Measurements from ENCODE around the gene FNDC3B.

FNDC3B gene

DNA sequence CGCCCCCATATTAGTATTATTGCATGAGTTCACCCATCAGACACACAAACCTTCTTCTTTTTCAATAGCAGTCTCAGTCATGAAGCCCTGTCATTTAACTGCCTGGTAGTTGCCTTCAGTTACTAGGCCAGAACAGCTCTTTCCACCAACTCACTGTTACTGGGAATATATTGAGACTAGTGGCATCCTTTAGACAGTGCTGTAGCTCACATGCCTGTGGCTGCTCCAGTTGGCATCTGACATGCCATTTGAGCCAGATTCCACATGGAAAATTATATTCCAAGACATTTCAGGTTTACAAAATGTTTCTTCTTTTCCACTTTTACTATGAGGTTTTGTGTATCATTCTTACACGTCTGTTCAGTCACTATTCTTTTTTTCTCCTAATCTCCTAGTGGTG, 262.8 kb downstream of the FNDC3B start:
- DNase-seq = no peak

DNA sequence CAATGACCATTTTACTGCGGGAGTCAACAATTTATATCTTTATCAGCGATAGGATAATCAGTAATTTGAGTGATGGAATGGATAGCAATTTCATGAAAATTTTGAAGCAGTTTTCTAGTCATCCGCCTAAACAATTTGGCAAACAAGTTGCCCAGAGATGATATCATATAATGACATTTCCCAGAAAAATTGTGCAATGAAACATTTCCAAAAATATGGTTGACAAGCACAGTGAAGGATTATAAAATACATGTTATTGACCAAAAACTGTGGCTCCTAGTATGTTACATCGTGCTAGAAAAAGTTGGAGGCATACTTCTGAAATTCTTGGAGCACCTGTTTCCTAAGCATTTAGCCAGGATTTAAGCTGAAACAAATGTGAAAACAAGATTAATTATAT, 263.8 kb downstream of the FNDC3B start:
- DNase-seq = no peak

DNA sequence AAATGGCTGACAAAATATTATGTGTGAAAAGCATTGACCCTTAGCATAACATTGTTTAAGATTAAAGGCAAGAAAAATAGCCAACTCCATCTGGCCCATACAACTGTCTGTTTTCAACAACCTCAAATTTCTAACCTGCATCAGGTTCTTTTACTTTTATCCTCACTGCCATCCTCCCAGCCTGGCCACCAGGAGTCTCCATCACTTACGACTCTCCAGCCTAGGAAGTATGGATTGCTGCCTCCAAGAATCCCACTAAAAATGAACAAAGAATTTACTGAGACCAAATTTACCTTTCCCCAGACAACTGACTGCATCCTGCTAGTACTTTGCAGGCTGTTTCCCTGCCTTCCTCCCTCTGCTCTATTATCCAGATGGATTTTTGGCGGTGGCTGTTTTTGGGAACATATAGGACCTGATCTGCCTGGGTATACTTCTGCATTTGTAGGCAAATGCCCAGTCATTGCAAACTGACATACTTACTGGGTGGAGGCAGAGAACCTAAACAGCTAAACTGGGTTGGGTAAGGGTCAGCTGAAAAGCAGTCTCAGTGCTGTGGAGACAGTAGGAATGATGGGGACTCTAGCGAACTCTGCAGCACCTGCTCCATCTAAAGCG, 264.7 kb downstream of the FNDC3B start:
- no peak for DNase-seq

DNA sequence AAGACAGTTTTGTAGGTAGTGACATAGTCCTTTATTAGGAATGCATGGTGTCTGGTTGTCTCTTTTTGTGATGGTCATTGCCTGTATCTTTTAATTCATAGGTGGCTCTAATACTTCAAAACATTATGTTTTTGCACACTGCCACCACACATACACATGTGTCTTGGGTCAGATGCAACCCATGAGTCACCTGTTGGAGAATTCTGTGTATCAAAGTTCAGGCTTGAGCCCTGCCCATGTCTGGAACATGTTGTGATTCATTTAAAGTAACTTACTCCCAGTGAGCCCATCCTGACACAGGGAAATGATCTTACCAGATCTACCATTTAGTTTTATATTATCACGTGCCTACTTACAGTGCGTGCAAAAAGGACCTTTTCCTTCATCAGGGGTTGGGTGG, 266.2 kb downstream of the FNDC3B start:
- no peak for DNase-seq

DNA sequence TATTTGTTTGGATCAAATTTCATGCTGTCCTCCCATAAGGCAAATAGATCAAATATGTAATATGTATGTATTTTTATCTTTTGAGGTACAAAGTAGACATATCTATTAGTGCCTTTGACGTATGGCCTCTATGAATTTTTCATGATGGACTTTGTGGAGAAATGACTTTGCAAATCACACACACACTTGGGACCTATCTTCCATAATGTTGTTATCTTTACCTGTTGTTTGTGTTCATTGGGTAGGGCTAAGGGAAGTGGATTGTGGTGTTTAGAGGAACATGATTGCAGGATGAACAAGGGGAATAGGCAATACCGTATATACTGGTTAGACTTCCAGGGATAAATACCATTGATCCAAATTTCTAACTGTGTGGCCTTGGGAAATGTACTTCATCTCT, 266.6 kb downstream of the FNDC3B start:
- DNase-seq = no peak

DNA sequence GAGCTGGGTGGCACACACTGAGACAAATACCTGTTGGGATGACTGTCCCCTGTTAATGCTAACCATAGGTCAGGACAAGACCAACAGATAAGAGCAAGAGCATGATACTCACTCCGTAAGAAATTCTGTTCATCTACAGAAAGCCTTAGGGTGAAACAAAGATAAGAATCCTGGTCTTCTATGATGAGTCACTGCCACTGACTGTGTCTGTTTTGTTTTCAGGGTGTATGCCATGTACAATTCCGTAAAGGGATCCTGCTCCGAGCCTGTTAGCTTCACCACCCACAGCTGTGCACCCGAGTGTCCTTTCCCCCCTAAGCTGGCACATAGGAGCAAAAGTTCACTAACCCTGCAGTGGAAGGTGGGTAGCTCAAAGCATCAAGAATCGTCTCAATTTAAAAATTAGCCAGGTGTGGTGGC, 267.8 kb downstream of the FNDC3B start:
- DNase-seq = no peak

DNA sequence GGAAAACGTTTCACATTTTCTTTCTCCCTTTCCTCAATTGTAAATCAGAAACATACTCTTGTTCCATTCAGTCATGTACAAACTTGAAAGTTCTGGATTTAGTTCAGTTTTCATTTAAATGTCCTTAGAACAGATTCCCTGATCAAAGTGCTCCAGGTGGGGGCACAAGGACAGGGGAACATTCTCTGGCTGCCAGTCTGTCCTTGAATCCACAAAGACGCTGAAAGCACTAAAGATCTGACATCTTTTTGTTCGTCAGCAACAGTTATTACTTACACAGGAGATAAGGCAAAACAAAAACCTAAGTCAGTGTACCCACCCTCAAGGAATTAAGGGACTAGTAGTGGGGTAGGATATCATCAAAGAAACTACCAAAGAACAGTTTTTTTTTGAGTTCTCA, 269.7 kb downstream of the FNDC3B start:
- DNase-seq = no peak

DNA sequence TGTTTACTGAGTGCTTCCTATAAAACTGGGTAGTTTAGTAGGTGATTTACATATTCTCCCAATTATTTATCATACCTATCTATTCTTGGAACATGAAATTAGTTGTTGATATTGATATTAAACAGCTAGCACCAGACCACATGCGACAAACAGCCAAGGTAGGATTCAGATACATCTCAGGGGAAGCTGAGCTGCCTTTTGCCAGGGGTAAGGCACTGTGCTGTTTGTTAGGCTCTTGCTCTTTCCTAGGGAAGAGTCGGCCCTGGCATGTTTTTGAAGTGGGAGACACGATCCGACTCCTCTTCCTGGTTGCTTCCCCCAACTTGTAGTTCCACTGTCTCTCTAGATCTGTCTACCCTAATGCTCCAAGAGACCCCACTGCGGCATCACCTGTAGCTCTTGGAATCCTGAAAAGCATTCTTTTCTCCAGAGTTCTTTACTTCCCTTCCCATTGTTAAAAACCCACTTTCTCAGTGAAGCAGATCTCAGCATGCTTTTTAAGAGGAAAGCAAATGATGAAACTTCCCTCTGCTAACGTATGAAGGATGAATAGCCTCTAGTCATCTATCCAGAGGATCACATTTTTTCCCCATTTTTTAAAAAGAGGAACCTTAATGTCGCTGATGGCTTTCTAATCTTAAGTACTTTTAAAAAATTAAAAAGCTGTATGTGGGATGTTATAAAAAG, 270.5 kb downstream of the FNDC3B start:
- no peak for DNase-seq

DNA sequence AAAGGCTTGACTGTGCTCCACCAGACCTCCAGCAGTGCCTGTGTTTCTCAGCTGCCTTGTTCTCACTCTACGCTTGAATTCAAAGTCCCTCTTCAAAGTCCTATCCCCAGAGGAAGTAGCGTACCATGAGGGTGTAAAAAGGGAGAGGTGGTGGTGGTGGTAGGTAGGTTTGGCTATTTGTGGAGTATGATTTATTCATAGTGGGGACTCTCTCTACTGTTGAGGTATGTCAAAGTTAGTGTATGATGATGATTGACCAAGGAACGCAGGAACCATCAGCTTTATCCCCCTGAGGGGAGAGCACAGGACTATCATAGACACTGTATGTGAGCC, 271.0 kb downstream of the FNDC3B start:
- DNase-seq = no peak

DNA sequence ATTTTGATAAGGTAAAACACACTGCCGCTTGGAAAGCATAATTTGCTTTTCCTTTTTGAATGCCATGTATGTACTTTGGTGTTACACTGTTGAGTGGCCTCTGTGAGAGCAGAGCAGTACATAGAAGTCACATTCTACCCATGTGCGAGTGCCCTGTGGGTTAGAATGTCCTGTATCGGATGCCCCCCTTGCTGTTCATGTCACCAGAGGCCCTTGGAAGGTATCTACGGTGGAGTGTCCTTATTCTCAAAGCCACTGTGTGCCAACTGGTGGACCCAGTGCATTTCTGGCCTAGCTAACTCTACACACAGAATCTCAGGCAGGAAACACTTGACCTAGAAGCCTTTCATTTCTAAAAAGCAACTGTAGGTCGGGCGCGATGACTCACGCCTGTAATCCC, 271.8 kb downstream of the FNDC3B start:
- DNase-seq = no peak

DNA sequence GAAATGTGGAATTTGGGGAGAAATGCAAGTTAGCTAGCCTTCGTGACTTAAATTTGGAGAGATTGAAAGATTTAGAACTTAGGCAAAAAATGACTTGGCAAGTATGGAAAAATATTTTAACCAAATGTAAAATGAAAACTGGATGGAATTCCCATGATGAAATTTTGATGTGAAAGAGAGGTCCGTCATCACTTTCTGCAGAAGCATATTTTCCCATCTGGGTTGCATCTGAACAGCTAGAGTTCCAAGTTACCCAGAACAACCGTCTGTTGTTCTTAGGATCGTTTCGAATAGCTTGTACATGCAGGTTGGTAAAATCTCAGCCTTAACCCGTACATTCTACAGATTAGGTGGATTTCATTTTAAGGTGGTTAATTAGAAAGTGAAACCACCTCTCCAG, 272.6 kb downstream of the FNDC3B start:
- no peak for DNase-seq

DNA sequence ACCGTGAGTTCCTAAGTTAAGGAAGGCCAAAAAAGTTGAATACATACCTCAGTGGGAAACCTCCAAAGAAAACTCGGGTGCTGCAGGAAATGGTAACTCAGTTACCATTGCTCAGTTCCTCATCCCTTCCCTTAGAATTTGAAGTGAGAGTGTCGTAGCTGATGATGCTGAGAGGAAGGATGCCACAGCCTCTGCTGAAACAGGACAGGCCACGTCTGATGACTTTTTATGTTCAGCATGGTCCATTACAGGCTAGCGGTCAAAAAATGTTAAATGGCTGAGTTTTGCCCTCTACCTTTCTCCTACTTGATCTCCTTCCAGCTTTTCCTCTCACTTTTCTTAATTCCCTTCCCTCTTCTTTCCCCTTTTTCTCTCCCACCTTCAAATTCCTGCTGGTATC, 273.3 kb downstream of the FNDC3B start:
- DNase-seq = no peak

DNA sequence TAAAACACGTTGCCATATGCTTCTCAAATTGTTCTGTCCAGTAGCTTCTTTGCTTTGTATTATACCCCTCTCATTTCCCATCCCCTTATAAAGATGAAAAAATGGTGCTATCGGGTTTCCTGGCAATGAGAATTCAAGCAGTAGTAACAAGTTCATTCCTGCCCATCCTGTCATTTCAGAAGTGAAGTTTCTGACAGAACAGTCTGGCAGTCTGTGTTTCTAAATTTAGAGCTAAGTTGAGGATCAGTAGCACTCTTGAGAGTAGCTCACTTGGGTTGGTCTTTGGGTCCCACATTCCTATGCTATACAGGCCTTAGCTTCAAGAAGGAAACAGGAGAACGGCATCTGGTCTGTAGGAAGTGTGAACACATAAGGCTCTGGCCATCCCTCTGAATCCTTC, 274.3 kb downstream of the FNDC3B start:
- DNase-seq = no peak

DNA sequence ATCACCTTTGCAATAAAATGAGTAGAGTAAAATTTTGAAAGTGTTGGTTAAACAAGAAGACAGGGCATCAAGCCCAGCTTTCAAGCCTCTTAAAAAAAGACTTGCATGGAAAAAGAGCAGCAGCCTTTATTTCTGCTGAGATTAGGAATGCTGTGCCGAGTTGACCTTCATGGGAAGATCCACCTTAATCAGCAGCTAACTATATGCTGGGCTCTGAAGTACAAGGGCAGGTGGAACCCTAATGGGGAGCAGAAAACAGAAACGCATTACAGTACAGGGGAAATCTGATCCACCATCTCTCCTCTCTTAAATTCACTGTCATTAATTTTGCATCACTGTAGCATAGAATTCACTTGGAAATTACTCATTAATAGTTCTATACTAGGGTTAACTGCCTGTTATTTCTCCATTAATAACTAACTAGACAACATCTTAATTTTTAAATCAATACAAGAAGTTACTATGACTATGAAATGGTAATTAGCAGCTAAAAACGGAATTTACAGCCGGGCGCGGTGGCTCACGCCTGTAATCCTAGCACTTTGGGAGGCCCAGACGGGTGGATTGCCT, 275.3 kb downstream of the FNDC3B start:
- DNase-seq = no peak

DNA sequence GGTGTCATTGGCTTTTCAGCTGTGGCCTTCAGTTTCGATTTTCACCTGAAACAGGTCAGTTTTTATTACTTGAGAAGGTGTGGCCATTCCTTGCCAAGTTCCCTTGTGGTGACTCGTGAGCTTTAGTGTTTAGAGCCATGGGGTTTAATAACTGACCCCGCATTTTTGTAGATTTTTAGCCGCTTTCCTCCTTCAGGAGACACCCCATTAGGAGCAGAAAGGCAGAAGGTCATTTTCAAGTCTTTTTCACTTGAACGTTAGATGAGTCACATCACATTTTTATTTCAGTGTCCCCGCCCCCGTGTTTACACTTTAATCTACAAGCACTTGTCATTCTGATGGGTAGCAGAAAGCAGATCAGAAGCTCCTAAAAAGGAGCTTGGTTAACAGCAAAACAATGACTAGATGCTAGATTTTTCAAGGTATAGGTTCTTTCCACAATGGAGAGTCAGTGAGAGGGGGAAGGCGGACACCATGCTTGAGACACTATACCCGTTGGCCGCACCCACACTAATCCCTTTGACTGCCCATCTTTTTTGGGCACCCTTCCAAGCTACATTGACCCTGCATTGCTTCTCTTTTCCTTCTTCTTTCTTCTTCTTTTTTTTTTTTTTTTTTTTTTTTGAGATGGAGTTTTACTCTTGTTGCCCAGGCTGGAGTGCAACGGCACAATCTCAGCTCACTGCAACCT, 276.2 kb downstream of the FNDC3B start:
- DNase-seq = no peak

DNA sequence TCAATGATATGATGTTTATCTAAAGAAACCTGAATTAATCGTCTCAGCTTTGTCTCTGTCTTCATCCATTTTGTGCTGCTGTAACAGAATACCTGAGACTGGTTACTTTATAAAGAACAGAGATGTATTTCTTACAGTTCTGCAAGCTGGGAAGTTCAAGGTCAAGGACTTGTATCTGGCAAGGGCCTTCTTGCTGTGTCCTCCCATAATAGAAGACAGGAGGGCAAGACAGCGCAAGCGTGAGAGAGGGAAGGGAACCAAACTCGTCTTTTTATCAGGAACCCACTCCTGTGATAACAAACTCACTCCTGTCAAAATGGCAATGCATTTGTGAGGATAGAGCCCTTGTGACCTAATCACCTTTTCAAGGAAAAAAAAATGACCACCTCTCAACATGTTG, 277.4 kb downstream of the FNDC3B start:
- DNase-seq = no peak

DNA sequence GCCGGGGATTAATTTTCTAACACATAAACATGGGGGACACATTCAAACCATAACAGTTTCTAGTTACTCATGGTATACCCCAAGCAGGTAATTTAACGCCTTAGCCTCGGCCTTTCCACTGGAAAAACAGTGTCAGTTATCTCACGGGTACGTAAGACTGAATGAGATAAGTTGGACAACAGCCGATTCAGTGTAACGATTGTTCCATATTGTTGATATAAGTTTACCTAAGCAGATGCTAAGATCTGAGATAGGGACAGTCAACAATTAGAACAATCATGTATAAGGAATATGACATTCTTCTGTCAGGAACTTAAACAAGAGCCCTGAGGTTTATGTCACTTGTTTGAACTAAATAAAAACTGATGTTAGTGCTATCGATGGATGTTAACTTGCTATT, 278.1 kb downstream of the FNDC3B start:
- no peak for DNase-seq

DNA sequence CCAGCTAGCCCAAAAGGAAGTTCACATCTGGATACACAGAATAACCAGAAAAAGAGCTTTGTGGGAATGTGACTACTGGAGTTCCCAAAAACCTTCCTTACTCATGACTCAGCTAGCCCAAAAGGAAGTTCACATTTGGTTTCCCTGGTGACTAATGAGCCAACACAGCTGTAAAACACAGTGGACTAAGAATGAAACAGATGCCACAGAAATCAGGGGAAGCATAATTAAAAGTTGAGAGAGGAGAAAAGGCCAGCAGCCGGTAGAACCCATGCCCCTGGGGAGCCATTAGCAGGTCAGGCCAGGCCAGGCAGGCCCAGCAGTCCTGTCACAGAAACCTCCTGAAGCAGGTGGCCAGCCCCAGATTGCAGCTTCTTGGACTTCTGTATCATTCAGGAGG, 278.6 kb downstream of the FNDC3B start:
- DNase-seq = no peak

DNA sequence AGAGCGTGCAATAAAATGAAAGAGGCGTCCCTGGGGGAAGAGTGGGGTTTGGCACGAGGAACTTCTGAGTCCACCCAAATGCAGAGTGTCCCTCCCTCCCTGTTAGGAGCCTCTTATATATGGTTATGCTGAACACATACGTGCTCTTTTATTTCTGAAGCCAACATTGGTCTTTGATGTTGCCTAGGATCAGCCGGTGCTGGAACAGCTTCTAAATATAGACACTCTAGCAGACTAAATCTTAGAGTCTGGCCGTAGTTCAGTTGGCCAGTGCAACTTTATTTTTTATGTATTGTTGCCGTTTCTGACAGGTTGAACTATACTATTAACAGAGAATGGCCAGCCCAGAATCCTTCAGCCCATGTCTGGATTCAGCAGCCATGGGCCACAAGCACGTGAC, 280.2 kb downstream of the FNDC3B start:
- no peak for DNase-seq

DNA sequence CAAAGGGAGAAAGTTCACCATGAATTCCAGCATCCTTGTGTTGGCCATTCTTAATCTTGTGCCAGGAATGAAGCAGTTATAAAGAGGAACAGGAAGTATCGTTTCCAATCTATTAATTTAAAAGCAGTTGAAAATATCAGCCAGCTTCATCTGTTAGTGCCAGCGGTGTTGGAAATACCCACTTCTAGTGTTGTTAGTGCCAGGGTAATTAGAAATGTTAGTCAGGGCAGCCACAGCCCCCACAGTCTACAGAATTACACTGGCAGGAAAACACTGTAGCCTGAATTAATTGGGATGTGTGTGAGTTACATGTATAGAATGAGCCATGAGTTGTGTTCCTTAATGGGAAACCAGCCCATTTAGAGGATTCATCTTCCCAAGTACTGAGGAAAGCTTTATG, 281.1 kb downstream of the FNDC3B start:
- no peak for DNase-seq

DNA sequence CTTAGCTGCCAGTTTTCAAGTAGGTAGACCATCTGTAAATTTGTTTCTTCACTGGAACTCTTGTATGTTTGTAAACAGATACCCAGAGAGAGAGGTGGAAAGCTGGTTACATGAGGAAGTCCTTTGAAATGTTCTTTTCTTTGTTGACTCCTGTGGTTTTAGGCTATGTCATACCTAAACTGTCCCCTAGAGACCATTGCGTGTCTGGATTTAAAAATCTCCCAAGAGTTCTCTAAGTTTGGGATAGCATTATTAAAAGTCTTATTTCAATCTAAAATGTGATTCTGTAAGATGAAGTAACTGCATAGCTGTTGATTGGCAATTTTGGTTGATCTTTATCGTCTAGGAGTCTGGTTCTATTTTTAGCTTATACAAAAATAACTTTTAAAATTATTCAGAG, 281.7 kb downstream of the FNDC3B start:
- DNase-seq = no peak

DNA sequence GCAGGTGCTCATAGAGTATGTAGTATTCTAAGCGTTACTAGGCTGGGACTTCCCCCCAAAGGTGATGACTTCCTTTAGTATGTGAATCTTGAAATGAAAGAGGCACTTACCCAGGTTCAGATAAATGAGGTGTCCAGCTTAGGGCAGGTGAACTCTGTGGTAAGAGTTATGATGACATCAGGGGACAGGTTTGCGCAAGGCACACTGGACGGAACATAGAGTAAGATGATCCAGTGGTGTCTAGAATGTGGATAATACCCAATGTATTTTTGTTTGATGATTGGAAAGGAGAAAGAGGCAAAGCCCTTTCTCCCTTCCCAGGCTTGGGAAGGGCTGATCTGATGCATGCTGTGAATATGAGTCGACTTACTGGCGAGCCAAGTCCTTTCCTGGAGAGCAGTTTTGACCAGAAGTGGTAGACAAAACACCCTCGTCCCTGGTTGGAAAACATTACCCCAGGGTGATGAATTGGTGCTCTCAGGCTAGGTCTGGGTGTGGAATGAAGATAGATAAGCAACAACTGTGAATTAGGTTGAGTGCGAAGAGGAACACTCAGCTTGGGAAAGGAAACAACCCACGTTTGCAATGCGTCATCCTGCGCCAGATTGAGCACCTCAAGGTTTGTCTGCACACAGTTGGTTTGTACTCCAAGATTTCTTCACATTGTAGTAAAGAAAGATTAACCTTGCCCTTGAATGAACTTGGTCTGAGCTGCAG, 284.7 kb downstream of the FNDC3B start:
- DNase-seq = no peak

DNA sequence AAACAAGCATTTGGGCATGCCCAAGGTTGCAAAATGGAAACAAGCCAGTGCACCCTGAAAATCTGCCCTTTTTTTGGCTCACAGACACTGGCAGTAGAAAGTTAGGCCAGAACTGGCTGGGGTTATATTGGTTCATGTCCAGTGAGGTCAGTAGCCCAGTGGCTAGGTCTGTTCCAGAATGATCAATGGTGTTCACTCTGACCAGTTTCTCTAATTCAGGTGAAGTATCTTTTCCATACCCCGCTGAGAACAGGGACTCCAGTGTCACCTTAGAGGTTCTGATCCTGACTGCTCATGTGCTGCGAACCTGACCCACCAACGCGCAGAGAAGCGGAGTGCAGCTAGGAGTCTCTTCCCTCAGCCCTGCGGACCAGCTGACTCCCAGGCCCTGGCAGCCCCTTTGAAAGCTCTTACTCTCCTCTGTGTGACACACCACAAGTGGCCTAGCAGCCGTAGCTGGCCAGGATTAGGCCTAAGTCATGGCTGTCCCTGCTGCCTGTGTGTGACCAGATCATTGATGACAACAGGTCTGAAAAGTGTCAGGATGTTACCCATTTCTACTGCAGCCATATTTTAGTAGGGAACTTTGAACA, 285.3 kb downstream of the FNDC3B start:
- DNase-seq = no peak

Data from stimulated activated CD4-positive, alpha-beta T cell treated with anti-CD3 and anti-CD28 coated beads, Interleukin-2, amount 100 ng/mL, for 24 hours (primary cell).